ENCODE data around the gene FBN2.

FBN2 gene

GRCh38 chr5:128237546-128237945 is 300.5 kb downstream of the FBN2 start:
- H2AFZ ChIP-seq (ENCODE audit: low read depth, low read length), result no peak overlapping the region
- H3K27ac ChIP-seq (ENCODE audit: low read length), result no peak overlapping the region
- no peak for ATAC-seq (ENCODE audit: insufficient read depth, low read depth)
- H4K20me1 ChIP-seq (ENCODE audit: insufficient read depth, low read length), result no peaks in the 10 kb centered on the region
- H3K36me3 ChIP-seq (ENCODE audit: insufficient read depth, low read length), result no peaks in the 10 kb centered on the region
- TF ChIP-seq EZH2 (IDR thresholded peaks at IDR 0.05; ENCODE audit: borderline replicate concordance, low read depth, low read length, severe bottlenecking) (no peak), CTCF (IDR thresholded peaks at IDR 0.05; ENCODE audit: borderline replicate concordance, extremely low read depth, low read length, poor library complexity, severe bottlenecking) (no peak)
- H3K9ac ChIP-seq (ENCODE audit: low read depth, low read length), result no peak overlapping the region
- H3K4me3 ChIP-seq (ENCODE audit: low read depth in 1 of 2, low read length in 2 of 2), result no peak overlapping the region
- H3K79me2 ChIP-seq (ENCODE audit: insufficient read depth, low read length), result no peaks in the 10 kb centered on the region
- no peak for DNase-seq
- H3K27me3 ChIP-seq (ENCODE audit: insufficient read depth, low read length, poor library complexity), result no peaks in the 10 kb centered on the region
- H3K9me3 ChIP-seq (ENCODE audit: insufficient read depth, low read length, severe bottlenecking), result no peaks in the 10 kb centered on the region
- no peaks in the 10 kb centered on the region for H3K4me1 ChIP-seq (ENCODE audit: insufficient read depth, low read length)
- no peak overlapping the region for H3K4me2 ChIP-seq (ENCODE audit: insufficient read depth, low read length)

DNA sequence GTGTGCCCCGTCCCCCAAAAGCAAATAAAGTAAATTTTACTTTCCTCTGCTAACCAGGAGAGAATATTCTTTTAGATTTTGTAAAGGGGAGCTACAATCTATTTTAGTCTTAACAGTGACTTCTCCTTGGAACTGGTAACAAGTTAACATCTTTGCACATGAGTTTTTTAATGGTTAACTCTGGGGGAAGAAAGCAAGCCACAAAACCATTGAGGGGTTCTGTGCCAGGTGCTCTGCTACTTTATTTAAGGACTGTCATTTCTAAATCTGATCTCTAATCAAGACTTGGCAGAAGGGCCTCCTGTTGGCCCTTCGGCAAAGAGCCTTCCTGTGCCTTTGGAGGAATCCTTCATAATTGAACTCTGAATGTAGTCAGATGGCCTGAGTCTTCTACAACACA is 301.0 kb downstream of the FBN2 start:
- no peak overlapping the region for H2AFZ ChIP-seq (ENCODE audit: low read depth, low read length)
- no peaks in the 10 kb centered on the region for H4K20me1 ChIP-seq (ENCODE audit: insufficient read depth, low read length)
- H3K4me1 ChIP-seq (ENCODE audit: insufficient read depth, low read length), result no peaks in the 10 kb centered on the region
- ATAC-seq (ENCODE audit: insufficient read depth, low read depth), result no peak
- H3K4me2 ChIP-seq (ENCODE audit: insufficient read depth, low read length), result no peak overlapping the region
- H3K9me3 ChIP-seq (ENCODE audit: insufficient read depth, low read length, severe bottlenecking), result no peaks in the 10 kb centered on the region
- H3K79me2 ChIP-seq (ENCODE audit: insufficient read depth, low read length), result no peaks in the 10 kb centered on the region
- H3K27ac ChIP-seq (ENCODE audit: low read length), result no peak overlapping the region
- no peak overlapping the region for H3K9ac ChIP-seq (ENCODE audit: low read depth, low read length)
- no peak overlapping the region for H3K4me3 ChIP-seq (ENCODE audit: low read depth in 1 of 2, low read length in 2 of 2)
- no peak for DNase-seq
- H3K36me3 ChIP-seq (ENCODE audit: insufficient read depth, low read length), result no peaks in the 10 kb centered on the region
- TF ChIP-seq EZH2 (IDR thresholded peaks at IDR 0.05; ENCODE audit: borderline replicate concordance, low read depth, low read length, severe bottlenecking) (no peak), CTCF (IDR thresholded peaks at IDR 0.05; ENCODE audit: borderline replicate concordance, extremely low read depth, low read length, poor library complexity, severe bottlenecking) (no peak)
- no peaks in the 10 kb centered on the region for H3K27me3 ChIP-seq (ENCODE audit: insufficient read depth, low read length, poor library complexity)

DNA sequence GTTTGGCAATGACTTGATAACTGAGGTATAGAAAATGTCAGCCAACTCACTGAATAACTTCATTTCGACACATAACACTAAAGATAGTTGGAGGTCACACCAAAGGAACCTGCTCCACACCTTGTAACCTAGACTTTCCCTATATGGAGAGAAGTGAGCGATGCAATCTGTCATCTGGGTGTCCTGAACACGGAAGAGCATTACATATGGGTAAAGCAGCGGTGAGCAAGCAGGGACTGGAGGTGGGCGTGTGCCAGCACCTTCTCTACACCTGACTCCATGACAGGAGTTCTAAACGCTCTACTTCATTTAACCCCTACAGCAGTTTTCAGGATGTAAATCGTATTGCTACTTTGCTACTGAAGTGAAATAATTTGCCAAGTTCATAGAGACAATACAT is 301.7 kb downstream of the FBN2 start:
- no peak overlapping the region for H2AFZ ChIP-seq (ENCODE audit: low read depth, low read length)
- no peak overlapping the region for H3K4me3 ChIP-seq (ENCODE audit: low read depth in 1 of 2, low read length in 2 of 2)
- no peaks in the 10 kb centered on the region for H3K79me2 ChIP-seq (ENCODE audit: insufficient read depth, low read length)
- H3K4me2 ChIP-seq (ENCODE audit: insufficient read depth, low read length), result no peak overlapping the region
- no peak overlapping the region for H3K9ac ChIP-seq (ENCODE audit: low read depth, low read length)
- no peaks in the 10 kb centered on the region for H3K4me1 ChIP-seq (ENCODE audit: insufficient read depth, low read length)
- no peaks in the 10 kb centered on the region for H4K20me1 ChIP-seq (ENCODE audit: insufficient read depth, low read length)
- no peaks in the 10 kb centered on the region for H3K27me3 ChIP-seq (ENCODE audit: insufficient read depth, low read length, poor library complexity)
- no peak for ATAC-seq (ENCODE audit: insufficient read depth, low read depth)
- no peak for DNase-seq
- H3K27ac ChIP-seq (ENCODE audit: low read length), result no peak overlapping the region
- H3K9me3 ChIP-seq (ENCODE audit: insufficient read depth, low read length, severe bottlenecking), result no peaks in the 10 kb centered on the region
- TF ChIP-seq EZH2 (IDR thresholded peaks at IDR 0.05; ENCODE audit: borderline replicate concordance, low read depth, low read length, severe bottlenecking), result no peak
- no peak for TF ChIP-seq CTCF (IDR thresholded peaks at IDR 0.05; ENCODE audit: borderline replicate concordance, extremely low read depth, low read length, poor library complexity, severe bottlenecking)
- H3K36me3 ChIP-seq (ENCODE audit: insufficient read depth, low read length), result no peaks in the 10 kb centered on the region

All from DND-41 (cell line).